AG09319 (cell line): ENCODE measurements around the gene ST7L.

Experiments
- DNase-seq: peaks from one replicate; pipeline ENCODE4 v3.0.0-alpha.2; 2010; ENCODE audit warnings: low read depth; ENCODE audit errors: extremely low read depth
- CTCF ChIP-seq: IDR thresholded peaks from 2 replicates; pipeline ENCODE4 v1.5.1; 2011; ENCODE audit warnings: low read depth, mild to moderate bottlenecking, inconsistent platforms, low read length, moderate library complexity

ST7L gene

GRCh38 chr1:112618114-112618720 lies 724 bp downstream of the ST7L start:
- TF ChIP-seq CTCF: no peak
- DNase-seq: no peak

- DNase-seq: no peak
- peak; percentile 69 for TF ChIP-seq CTCF
Measured at GRCh38 chr1:112614460-112615065, 4.4 kb downstream of the ST7L start.

GRCh38 chr1:112605633-112606327 lies 13.2 kb downstream of the ST7L start:
- DNase-seq: no peak

GRCh38 chr1:112603541-112603940 lies 15.4 kb downstream of the ST7L start:
- no peak for TF ChIP-seq CTCF
- DNase-seq: no peak

More at GRCh38 chr1:112605633-112606327, 13.2 kb downstream of the ST7L start:
- no peak for TF ChIP-seq CTCF

GRCh38 chr1:112603012-112603411 lies 15.9 kb downstream of the ST7L start:
- TF ChIP-seq CTCF: no peak
- no peak for DNase-seq

- TF ChIP-seq CTCF: no peak
- no peak for DNase-seq
Measured at GRCh38 chr1:112599477-112599876, 19.5 kb downstream of the ST7L start.

GRCh38 chr1:112594208-112594876 lies 24.6 kb downstream of the ST7L start:
- DNase-seq: no peak

More at GRCh38 chr1:112594208-112594876, 24.6 kb downstream of the ST7L start:
- no peak for TF ChIP-seq CTCF
